PC-3 (cell line): ENCODE data around the gene BLM. TPM values are rescaled to one million over a fixed set of nuclear protein-coding genes. Genes with fewer than 3 reads are reported as not detected.

ENCODE experiments used
- ATAC-seq: fragments of 200-7000 bp; cut with Tn5 transposase; 2 replicates; pipeline ENCODE4 v1.9.1; 2020; ENCODE audit warnings: mild to moderate bottlenecking, moderate library complexity
- BruUV-seq: library from RNA; stranded (reverse); fragments of 400-500 nt; replicated peaks from 2 replicates; lab custom pipeline; 2021; lab: Mats Ljungman, UMichigan
- CTCF ChIA-PET: fragments of 300-600 bp; sonication (Branson Sonifier 250); formaldehyde crosslinking; loops from one replicate; lab custom pipeline; 2022; ENCODE audit warnings: antibody characterized with exemption; lab: Charles Lee
- POLR2A ChIA-PET: fragments of 300-600 bp; sonication (Branson Sonifier 250); formaldehyde crosslinking; loops from one replicate; lab custom pipeline; 2022; ENCODE audit warnings: antibody characterized with exemption; ENCODE audit not compliant: unreplicated experiment; lab: Charles Lee
- DNase-seq: peaks from one replicate; pipeline ENCODE4 v3.0.0-alpha.2; 2015
- H2AFZ ChIP-seq: fragments of 300-600 bp; sonication (generic); 2 replicates; pipeline ENCODE4 v1.6.0; 2016; ENCODE audit warnings: antibody characterized with exemption, low read length
- H3F3A ChIP-seq: fragments of 300-600 bp; sonication (generic); one replicate; pipeline ENCODE4 v1.6.0; 2017; ENCODE audit warnings: antibody characterized with exemption, low read length, control low read depth, mild to moderate bottlenecking; ENCODE audit not compliant: unreplicated experiment
- H3K27ac ChIP-seq: fragments of 300-600 bp; sonication (generic); 2 replicates; pipeline ENCODE4 v1.5.1; 2016; ENCODE audit warnings: mild to moderate bottlenecking, low read length
- H3K27me3 ChIP-seq: fragments of 300-600 bp; sonication (generic); 2 replicates; pipeline ENCODE4 v1.6.1; 2016; ENCODE audit warnings: low read length, mixed read lengths
- H3K36me3 ChIP-seq: fragments of 300-600 bp; sonication (generic); 2 replicates; pipeline ENCODE4 v1.6.1; 2016; ENCODE audit warnings: low read depth, mixed run types, low read length, mixed read lengths
- H3K4me1 ChIP-seq: fragments of 300-600 bp; sonication (generic); 2 replicates; pipeline ENCODE4 v1.5.1; 2016; ENCODE audit warnings: low read length; ENCODE audit not compliant: insufficient read depth
- H3K4me2 ChIP-seq: fragments of 300-600 bp; sonication (generic); 2 replicates; pipeline ENCODE4 v1.6.0; 2016; ENCODE audit warnings: low read length
- H3K4me3 ChIP-seq: fragments of 300-600 bp; sonication (generic); 2 replicates; pipeline ENCODE4 v1.5.1; 2016; ENCODE audit warnings: mild to moderate bottlenecking, low read length, mixed read lengths
- H3K79me2 ChIP-seq: fragments of 300-600 bp; sonication (generic); 2 replicates; pipeline ENCODE4 v1.6.1; 2017; ENCODE audit warnings: low read length, mixed read lengths
- H3K9ac ChIP-seq: fragments of 300-600 bp; sonication (generic); 2 replicates; pipeline ENCODE4 v1.6.0; 2016; ENCODE audit warnings: mild to moderate bottlenecking, low read length
- H3K9me2 ChIP-seq: fragments of 300-600 bp; sonication (generic); replicated peaks from 2 replicates; pipeline ENCODE4 v1.6.1; 2016; ENCODE audit warnings: mixed run types, low read length, mixed read lengths
- H3K9me3 ChIP-seq: fragments of 300-600 bp; sonication (generic); 2 replicates; pipeline ENCODE4 v1.6.1; 2016; ENCODE audit warnings: low read length, mixed read lengths
- H4K20me1 ChIP-seq: fragments of 300-600 bp; sonication (generic); 2 replicates; pipeline ENCODE4 v1.6.1; 2016; ENCODE audit warnings: low read length, mixed read lengths
- CTCF ChIP-seq: fragments of 300-600 bp; sonication (generic); conservative IDR thresholded peaks from 2 replicates; pipeline ENCODE4 v1.5.1; 2017; ENCODE audit warnings: antibody characterized with exemption, low read depth, mild to moderate bottlenecking, low read length
- EZH2 ChIP-seq: fragments of 300-600 bp; sonication (generic); IDR thresholded peaks from one replicate; pipeline ENCODE4 v1.6.1; 2017; ENCODE audit warnings: antibody characterized with exemption, mild to moderate bottlenecking, low read length; ENCODE audit not compliant: unreplicated experiment
- EZH2phosphoT487 ChIP-seq: fragments of 300-600 bp; sonication (generic); IDR thresholded peaks from 2 replicates; pipeline ENCODE4 v1.6.1; 2018; ENCODE audit warnings: mild to moderate bottlenecking, antibody characterized with exemption, low read length, borderline replicate concordance
- intact Hi-C: fragments of 100-400 bp; cut with micrococcal nuclease; formaldehyde crosslinking; loops from 2 replicates; pipeline ENCODE4 v1.9.0; 2023
- total RNA-seq: library from RNA; depleted of rRNA; stranded (reverse); fragments of >200 nt; gene quantifications from 2 replicates; pipeline ENCODE4 v1.2.3, GENCODE V29; 2014

Gene BLM
- total RNA-seq, 1 experiment from 2014 or later = 18.7 TPM

- Histone ChIP-seq H3K4me3 (no peak overlapping the region), H3K4me2 (no peak overlapping the region), H3K9ac (no peak overlapping the region), H3K27me3 (no peaks in the 10 kb centered on the region), H3F3A (no peaks in the 10 kb centered on the region), H3K9me3 (no peaks in the 10 kb centered on the region), H3K79me2 (no peaks in the 10 kb centered on the region), H3K27ac (no peak overlapping the region), H3K4me1 (no peaks in the 10 kb centered on the region), H2AFZ (no peak overlapping the region), H4K20me1 (no peaks in the 10 kb centered on the region), H3K36me3 (0 out of 2 replicates have a peak, but pooled peaks cover 2% of the 10 kb centered on the region), H3K9me2 (no peaks in the 10 kb centered on the region)
- ATAC-seq (no peak), DNase-seq (no peak)
- intact Hi-C loops = no loop called here
- no TSS peak for BruUV-seq
- POLR2A ChIA-PET = no interaction called here
- TF ChIP-seq CTCF = no peak
- no peak for TF ChIP-seq EZH2
- no peak for TF ChIP-seq EZH2phosphoT487
- CTCF ChIA-PET = no interaction called here
Observed at GRCh38 chr15:90790057-90790456, 72.9 kb downstream of the BLM start.

- H3K27me3 ChIP-seq = no peaks in the 10 kb centered on the region
- H3K9ac ChIP-seq = no peak overlapping the region
- H2AFZ ChIP-seq = no peak overlapping the region
- no peaks in the 10 kb centered on the region for H3K9me3 ChIP-seq
- no peak overlapping the region for H3K4me2 ChIP-seq
- TF ChIP-seq EZH2 = no peak
- TF ChIP-seq CTCF = no peak
- TF ChIP-seq EZH2phosphoT487 = no peak
- DNase-seq = no peak
- intact Hi-C loops = no loop called here
- no peaks in the 10 kb centered on the region for H3K9me2 ChIP-seq
- H3K4me3 ChIP-seq = no peak overlapping the region
- no peaks in the 10 kb centered on the region for H3F3A ChIP-seq
- BruUV-seq = no TSS peak
- no peaks in the 10 kb centered on the region for H3K79me2 ChIP-seq
- POLR2A ChIA-PET = no interaction called here
- CTCF ChIA-PET = no interaction called here
- H3K4me1 ChIP-seq = no peaks in the 10 kb centered on the region
- no peak overlapping the region for H3K27ac ChIP-seq
- 0 out of 2 replicates have a peak, but pooled peaks cover 2% of the 10 kb centered on the region for H3K36me3 ChIP-seq
- ATAC-seq = no peak
- H4K20me1 ChIP-seq = no peaks in the 10 kb centered on the region
Observed at GRCh38 chr15:90790561-90790960, 73.4 kb downstream of the BLM start.

- ATAC-seq (no peak), DNase-seq (no peak)
- Histone ChIP-seq H3K4me2 (no peak overlapping the region), H4K20me1 (no peaks in the 10 kb centered on the region), H3K79me2 (no peaks in the 10 kb centered on the region), H3K9me2 (no peaks in the 10 kb centered on the region), H2AFZ (no peak overlapping the region), H3F3A (no peaks in the 10 kb centered on the region), H3K4me3 (no peak overlapping the region), H3K4me1 (no peaks in the 10 kb centered on the region), H3K9ac (no peak overlapping the region), H3K9me3 (no peaks in the 10 kb centered on the region), H3K27me3 (no peaks in the 10 kb centered on the region), H3K27ac (no peak overlapping the region), H3K36me3 (peaks cover 2% of the 10 kb centered on the region; the same call in 1 of the 2 replicates)
- CTCF ChIA-PET = no interaction called here
- intact Hi-C loops = no loop called here
- POLR2A ChIA-PET = no interaction called here
- TF ChIP-seq EZH2phosphoT487 = no peak
- no peak for TF ChIP-seq EZH2
- no peak for TF ChIP-seq CTCF
- BruUV-seq = no TSS peak
Observed at GRCh38 chr15:90794538-90794937, 77.4 kb downstream of the BLM start.
